Endothelial cell of umbilical vein (primary cell): Measurements from ENCODE around the gene KRTAP12-3. TPM values are rescaled to one million over a fixed set of nuclear protein-coding genes. Genes with fewer than 3 reads are reported as not detected.

ENCODE experiments used
- BruUV-seq: library from RNA; stranded (reverse); fragments of 400-500 nt; replicated peaks from 2 replicates; lab custom pipeline; 2021; lab: Mats Ljungman, UMichigan
- CTCF ChIA-PET: fragments of 300-600, 350-600 bp; sonication (Branson Sonifier 250); formaldehyde crosslinking; loops from one replicate; lab custom pipeline; 2021; ENCODE audit warnings: antibody characterized with exemption, inconsistent platforms; lab: Charles Lee
- POLR2A ChIA-PET: fragments of 300-600, 350-600 bp; sonication (Branson Sonifier 250); formaldehyde crosslinking; loops from one replicate; lab custom pipeline; 2021; ENCODE audit warnings: antibody characterized with exemption, inconsistent platforms; lab: Charles Lee
- DNase-seq: peaks from one replicate; pipeline ENCODE4 v3.0.0-alpha.2; 2011; ENCODE audit warnings: low read depth, low spot score
- FAIRE-seq: peaks from 2 replicates; lab custom pipeline; 2011; peaks lifted over from hg19 to GRCh38; lab: Jason Lieb, UNC
- H2AFZ ChIP-seq: 2 replicates; pipeline ENCODE4 v1.6.0; 2012; ENCODE audit warnings: low read depth, low read length, control low read depth, inconsistent platforms
- H3K27ac ChIP-seq: 2 replicates; pipeline ENCODE4 v1.5.1; 2011; ENCODE audit warnings: low read depth, mild to moderate bottlenecking, control low read depth, low read length, moderate library complexity; ENCODE audit not compliant: insufficient read depth
- H3K27me3 ChIP-seq, 2 experiments: 2 replicates each; pipeline versions ENCODE4 v1.6.0 to v1.6.1; 2011; ENCODE audit warnings: low read length in 2 of 2, mixed read lengths in 1 of 2; ENCODE audit not compliant: control insufficient read depth in 2 of 2, insufficient read depth in 2 of 2
- H3K36me3 ChIP-seq, 2 experiments: 2 replicates in 1 of 2; 3 replicates in 1 of 2; pipeline ENCODE4 v1.5.1; 2011; ENCODE audit warnings: low read length in 2 of 2, mild to moderate bottlenecking in 1 of 2, moderate library complexity in 1 of 2; ENCODE audit not compliant: control insufficient read depth in 2 of 2, insufficient read depth in 2 of 2; ENCODE audit errors: extremely low read depth in 1 of 2
- H3K4me1 ChIP-seq: 3 replicates; pipeline ENCODE4 v1.5.1; 2011; ENCODE audit warnings: mild to moderate bottlenecking, low read length; ENCODE audit not compliant: control insufficient read depth, insufficient read depth; ENCODE audit errors: extremely low read depth
- H3K4me2 ChIP-seq: 2 replicates; pipeline ENCODE4 v1.6.1; 2011; ENCODE audit warnings: low read length, control low read depth, mixed read lengths; ENCODE audit not compliant: insufficient read depth
- H3K4me3 ChIP-seq, 3 experiments: fragments of 200-600 bp in 1 of 3; sonication (generic), shearing (Covaris generic) in 1 of 3; replicated peaks in 1 of 3; 2 replicates each; pipeline ENCODE4 v1.5.1; 2011 to 2016; ENCODE audit warnings: control low read depth in 3 of 3, low read length in 3 of 3, mild to moderate bottlenecking in 2 of 3, inconsistent platforms in 1 of 3, low read depth in 1 of 3, moderate library complexity in 1 of 3; ENCODE audit not compliant: insufficient read depth in 1 of 3
- H3K79me2 ChIP-seq: 2 replicates; pipeline ENCODE4 v1.6.0; 2012; ENCODE audit warnings: low read length, inconsistent platforms; ENCODE audit not compliant: control insufficient read depth, insufficient read depth
- H3K9ac ChIP-seq: replicated peaks from 2 replicates; pipeline ENCODE3; 2011; ENCODE audit warnings: low read length, control low read depth; ENCODE audit not compliant: insufficient read depth; ENCODE audit errors: extremely low read depth
- H3K9me1 ChIP-seq: replicated peaks from 3 replicates; pipeline ENCODE4 v1.6.0; 2011; ENCODE audit warnings: mild to moderate bottlenecking, low read length; ENCODE audit not compliant: control insufficient read depth, insufficient read depth; ENCODE audit errors: extremely low read depth
- H3K9me3 ChIP-seq: replicated peaks from 2 replicates; pipeline ENCODE4 v1.5.1; 2012; ENCODE audit warnings: low read length, inconsistent platforms; ENCODE audit not compliant: control insufficient read depth, insufficient read depth
- H4K20me1 ChIP-seq: replicated peaks from 2 replicates; pipeline ENCODE3; 2011; ENCODE audit warnings: mild to moderate bottlenecking, low read length; ENCODE audit not compliant: control insufficient read depth, insufficient read depth; ENCODE audit errors: extremely low read depth
- EZH2 ChIP-seq: IDR thresholded peaks from 2 replicates; pipeline ENCODE4 v1.6.1; 2012; ENCODE audit warnings: borderline replicate concordance, low read depth, mild to moderate bottlenecking, moderate library complexity, low read length, inconsistent platforms; ENCODE audit not compliant: severe bottlenecking
- FOS ChIP-seq: IDR thresholded peaks from 2 replicates; pipeline ENCODE4 v1.6.1; 2011; ENCODE audit warnings: mild to moderate bottlenecking, low read length, moderate library complexity, borderline replicate concordance; ENCODE audit not compliant: insufficient read depth
- GATA2 ChIP-seq: IDR thresholded peaks from 2 replicates; pipeline ENCODE4 v1.7.0; 2011; ENCODE audit warnings: low read depth, mild to moderate bottlenecking, moderate library complexity, mixed read lengths, low read length; ENCODE audit not compliant: insufficient read length, insufficient read depth
- JUN ChIP-seq: IDR thresholded peaks from 2 replicates; pipeline ENCODE4 v1.6.1; 2011; ENCODE audit warnings: borderline replicate concordance, low read depth; ENCODE audit not compliant: insufficient read length, insufficient read depth
- MYC ChIP-seq: IDR thresholded peaks from one replicate; pipeline ENCODE4 v1.6.1; 2011; ENCODE audit warnings: mild to moderate bottlenecking, low read depth, low read length
- POLR2A ChIP-seq: IDR thresholded peaks from 2 replicates; pipeline ENCODE4 v1.6.1; 2012; ENCODE audit warnings: low read depth, mild to moderate bottlenecking, control low read depth, low read length
- POLR2AphosphoS5 ChIP-seq: IDR thresholded peaks from 2 replicates; pipeline ENCODE4 v1.6.1; 2012; ENCODE audit warnings: low read depth, mild to moderate bottlenecking, control low read depth, low read length, moderate library complexity; ENCODE audit not compliant: insufficient read depth
- dilution Hi-C: fragments of 300-500 bp; cut with MboI; formaldehyde crosslinking; loops from one replicate; pipeline ENCODE4 v1.15.0; 2019; ENCODE audit warnings: low sequenced_read_pairs; ENCODE audit not compliant: extremely low pct_ligation_motif_present
- intact Hi-C: fragments of 100-400 bp; cut with micrococcal nuclease; formaldehyde crosslinking; loops from one replicate; pipeline ENCODE4 v1.10.0; 2022
- polyA plus RNA-seq, 4 experiments: library from polyadenylated mRNA; depleted of rRNA in 3 of 4; stranded (reverse) in 3 of 4; unstranded in 1 of 4; fragments of >200 nt; gene quantifications; 2 replicates each; pipeline versions ENCODE4 v1.2.1 to v1.2.3, GENCODE V29; 2011 to 2012; ENCODE audit warnings: missing spikeins in 1 of 4
- total RNA-seq: library from RNA; stranded (reverse); gene quantifications from 2 replicates; pipeline ENCODE4 v1.2.3, GENCODE V29; 2021
- TF ChIP-seq, protein P1 (sequence below), 2 donors: IDR thresholded peaks; 1 replicate in 1 of 2; 2 replicates in 1 of 2; pipeline ENCODE4 v1.5.1; 2011; ENCODE audit warnings: low read length in 2 of 2, mild to moderate bottlenecking in 2 of 2, moderate library complexity in 2 of 2, control low read depth in 1 of 2, inconsistent platforms in 1 of 2, low read depth in 1 of 2; ENCODE audit not compliant: insufficient read depth in 1 of 2; ENCODE audit errors: extremely low read depth in 1 of 2
- TF ChIP-seq, protein P2 (sequence below): IDR thresholded peaks from 2 replicates; pipeline ENCODE4 v1.6.1; 2011; ENCODE audit not compliant: insufficient read depth, insufficient read length

KRTAP12-3 gene
- total and polyA plus RNA-seq, 2 donors (not counting 3 experiments of a cell fraction or from before 2014, with no cell fraction given) = not detected

DNA sequence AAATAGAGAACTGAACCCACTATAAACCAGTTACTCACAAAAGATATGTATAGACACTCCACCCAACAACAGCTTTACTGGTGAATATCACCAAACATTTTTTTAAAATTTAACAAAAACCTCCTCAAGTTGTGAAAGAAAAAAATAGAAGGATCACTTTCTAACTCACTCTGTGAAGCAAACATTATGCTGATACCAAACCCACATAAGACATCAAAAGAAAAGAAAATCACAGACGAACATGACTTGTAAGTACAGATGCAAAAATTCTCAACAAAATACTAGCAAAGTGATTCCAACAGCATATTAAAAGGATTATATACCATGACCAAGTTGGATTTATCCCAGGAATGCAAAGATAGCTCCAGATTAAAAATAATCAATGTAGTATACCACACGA is 34.0 kb downstream of the KRTAP12-3 start:
- intact Hi-C loops = no loop called here
- no peak overlapping the region for H3K4me2 ChIP-seq
- H3K27me3 ChIP-seq = peaks cover 8 to 19% of the 10 kb centered on the region in 2 experiments
- no TSS peak for BruUV-seq
- FAIRE-seq (no peak), DNase-seq (no peak)
- no peaks in the 10 kb centered on the region for H3K4me1 ChIP-seq
- no peaks in the 10 kb centered on the region for H3K36me3 ChIP-seq
- H4K20me1 ChIP-seq = no peaks in the 10 kb centered on the region
- ChIA-PET POLR2A (no interaction called here), CTCF (interaction anchor here (0.6 to 2.0 kb wide), 3 partner anchors 15 to 240 kb away, joined by 4 to 7 read pairs (median 5); no protein-coding TSS in a partner anchor)
- no peak overlapping the region for H3K9ac ChIP-seq
- H3K9me3 ChIP-seq = no peaks in the 10 kb centered on the region
- no peaks in the 10 kb centered on the region for H3K9me1 ChIP-seq
- dilution Hi-C loops = no loop called here
- H3K4me3 ChIP-seq = no peak overlapping the region
- TF ChIP-seq POLR2A (no peak), GATA2 (no peak), EZH2 (no peak), MYC (no peak), FOS (no peak), POLR2AphosphoS5 (no peak), JUN (no peak)
- TF ChIP-seq, protein P1, sequence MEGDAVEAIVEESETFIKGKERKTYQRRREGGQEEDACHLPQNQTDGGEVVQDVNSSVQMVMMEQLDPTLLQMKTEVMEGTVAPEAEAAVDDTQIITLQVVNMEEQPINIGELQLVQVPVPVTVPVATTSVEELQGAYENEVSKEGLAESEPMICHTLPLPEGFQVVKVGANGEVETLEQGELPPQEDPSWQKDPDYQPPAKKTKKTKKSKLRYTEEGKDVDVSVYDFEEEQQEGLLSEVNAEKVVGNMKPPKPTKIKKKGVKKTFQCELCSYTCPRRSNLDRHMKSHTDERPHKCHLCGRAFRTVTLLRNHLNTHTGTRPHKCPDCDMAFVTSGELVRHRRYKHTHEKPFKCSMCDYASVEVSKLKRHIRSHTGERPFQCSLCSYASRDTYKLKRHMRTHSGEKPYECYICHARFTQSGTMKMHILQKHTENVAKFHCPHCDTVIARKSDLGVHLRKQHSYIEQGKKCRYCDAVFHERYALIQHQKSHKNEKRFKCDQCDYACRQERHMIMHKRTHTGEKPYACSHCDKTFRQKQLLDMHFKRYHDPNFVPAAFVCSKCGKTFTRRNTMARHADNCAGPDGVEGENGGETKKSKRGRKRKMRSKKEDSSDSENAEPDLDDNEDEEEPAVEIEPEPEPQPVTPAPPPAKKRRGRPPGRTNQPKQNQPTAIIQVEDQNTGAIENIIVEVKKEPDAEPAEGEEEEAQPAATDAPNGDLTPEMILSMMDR (IDR thresholded peaks at IDR 0.05; ENCODE audit: extremely low read depth in 1 of 2, insufficient read depth in 1 of 2, low read depth in 1 of 2, low read length in 2 of 2) = no peak
- TF ChIP-seq, protein P2, sequence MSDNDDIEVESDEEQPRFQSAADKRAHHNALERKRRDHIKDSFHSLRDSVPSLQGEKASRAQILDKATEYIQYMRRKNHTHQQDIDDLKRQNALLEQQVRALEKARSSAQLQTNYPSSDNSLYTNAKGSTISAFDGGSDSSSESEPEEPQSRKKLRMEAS = no peak
- no peak overlapping the region for H3K27ac ChIP-seq
- no peaks in the 10 kb centered on the region for H3K79me2 ChIP-seq
- no peak overlapping the region for H2AFZ ChIP-seq
